K562 (cell line): Measurements from ENCODE around the gene ANKRD13B. TPM values are rescaled to one million over a fixed set of nuclear protein-coding genes. Genes with fewer than 3 reads are reported as not detected.

Source experiments
- ATF7 ChIP-seq: fragments of 450-650 bp; IDR thresholded peaks from 2 replicates; pipeline ENCODE4 v1.7.1; 2014; ENCODE audit warnings: mild to moderate bottlenecking, moderate library complexity
- BMI1 ChIP-seq: fragments of 150-350 bp; IDR thresholded peaks from 2 replicates; pipeline ENCODE4 v1.6.1; 2014; ENCODE audit warnings: low read length
- CBFB ChIP-seq: sonication (generic); formaldehyde crosslinking; IDR thresholded peaks from 2 replicates; pipeline ENCODE4 v1.4.0; 2020; ENCODE audit warnings: mild to moderate bottlenecking, missing genetic modification reagents
- CEBPB ChIP-seq: fragments of 450-650 bp; IDR thresholded peaks from 2 replicates; pipeline ENCODE4 v1.6.1; 2016; ENCODE audit warnings: missing genetic modification characterization, missing compliant biosample characterization
- E2F3 ChIP-seq: fragments of 250-450 bp; sonication (Bioruptor Pico); IDR thresholded peaks from 2 replicates; pipeline ENCODE4 v1.4.0; 2020; ENCODE audit warnings: mild to moderate bottlenecking
- FOSL1 ChIP-seq: fragments of 200-800 bp; sonication (Bioruptor generic); conservative IDR thresholded peaks from 2 replicates; pipeline ENCODE4 v1.6.1; 2016; ENCODE audit warnings: missing genetic modification characterization, missing compliant biosample characterization
- LCOR ChIP-seq: sonication (generic); formaldehyde crosslinking; IDR thresholded peaks from 2 replicates; pipeline ENCODE4 v1.8.0; 2022; ENCODE audit warnings: mild to moderate bottlenecking, missing genetic modification reagents
- MAFK ChIP-seq: IDR thresholded peaks from 2 replicates; pipeline ENCODE4 v1.6.1; 2011; ENCODE audit warnings: low read length, improper control_type of control experiment
- MCM2 ChIP-seq: fragments of 450-650 bp; IDR thresholded peaks from 2 replicates; pipeline ENCODE4 v1.6.1; 2017; ENCODE audit warnings: low read depth, mild to moderate bottlenecking
- MED1 ChIP-seq: sonication (generic); formaldehyde crosslinking; IDR thresholded peaks from 2 replicates; pipeline ENCODE4 v1.8.1; 2023; ENCODE audit warnings: missing genetic modification reagents, borderline replicate concordance
- MTA3 ChIP-seq: fragments of 450-650 bp; formaldehyde crosslinking; IDR thresholded peaks from 2 replicates; pipeline ENCODE4 v1.6.1; 2017; ENCODE audit warnings: mild to moderate bottlenecking, borderline replicate concordance
- MYC ChIP-seq, 2 experiments: fragments of 250-450 bp in 1 of 2; sonication (Bioruptor Pico) in 1 of 2; IDR thresholded peaks; 2 replicates each; pipeline versions ENCODE4 v1.5.1 to v1.6.1; 2012 to 2021; ENCODE audit warnings: low read depth in 2 of 2, borderline replicate concordance in 1 of 2, improper control_type of control experiment in 1 of 2, low read length in 1 of 2, mild to moderate bottlenecking in 1 of 2, moderate library complexity in 1 of 2
- NFE2L1 ChIP-seq: fragments of 450-650 bp; IDR thresholded peaks from 2 replicates; pipeline ENCODE4 v1.6.1; 2016; ENCODE audit warnings: missing genetic modification characterization, low read depth, mild to moderate bottlenecking, missing compliant biosample characterization, moderate library complexity, borderline replicate concordance
- NUFIP1 ChIP-seq: fragments of 450-650 bp; IDR thresholded peaks from 2 replicates; pipeline ENCODE4 v1.6.1; 2018; ENCODE audit not compliant: partially characterized antibody
- OTX1 ChIP-seq: fragments of 450-650 bp; formaldehyde crosslinking; IDR thresholded peaks from 2 replicates; pipeline ENCODE4 v1.4.0; 2022; ENCODE audit warnings: mild to moderate bottlenecking
- PCBP2 ChIP-seq: fragments of 200-400 bp; formaldehyde crosslinking; IDR thresholded peaks from 2 replicates; pipeline ENCODE4 v1.6.1; 2018; ENCODE audit warnings: low read length, low read depth, mild to moderate bottlenecking, moderate library complexity; ENCODE audit not compliant: poor library complexity, severe bottlenecking
- POLR2G ChIP-seq: fragments of 200-400 bp; formaldehyde crosslinking; IDR thresholded peaks from 2 replicates; pipeline ENCODE4 v1.6.1; 2017; ENCODE audit warnings: low read depth, mild to moderate bottlenecking, antibody characterized with exemption, low read length, moderate library complexity
- RBM34 ChIP-seq: fragments of 200-400 bp; formaldehyde crosslinking; IDR thresholded peaks from 2 replicates; pipeline ENCODE4 v1.6.1; 2018; ENCODE audit warnings: low read length, borderline replicate concordance; ENCODE audit not compliant: insufficient read depth
- RBM39 ChIP-seq: fragments of 200-400 bp; formaldehyde crosslinking; optimal IDR thresholded peaks from 2 replicates; pipeline ENCODE3; 2018; ENCODE audit warnings: low read depth, low read length
- SMAD1 ChIP-seq: fragments of 150-350 bp; IDR thresholded peaks from 2 replicates; pipeline ENCODE4 v1.6.1; 2014; ENCODE audit warnings: low read length, low read depth; ENCODE audit not compliant: partially characterized antibody
- SMARCA4 ChIP-seq: fragments of 450-650 bp; IDR thresholded peaks from 2 replicates; pipeline ENCODE4 v1.6.1; 2016
- SMARCE1 ChIP-seq: fragments of 450-650 bp; IDR thresholded peaks from 2 replicates; pipeline ENCODE4 v1.7.1; 2016; ENCODE audit warnings: mild to moderate bottlenecking
- SNIP1 ChIP-seq: fragments of 450-650 bp; IDR thresholded peaks from 2 replicates; pipeline ENCODE4 v1.7.1; 2017; ENCODE audit warnings: low read depth, mild to moderate bottlenecking
- SRSF7 ChIP-seq: fragments of 200-400 bp; formaldehyde crosslinking; optimal IDR thresholded peaks from 2 replicates; pipeline ENCODE3; 2017; ENCODE audit warnings: mild to moderate bottlenecking, low read depth, low read length
- STAT5A ChIP-seq: IDR thresholded peaks from 2 replicates; pipeline ENCODE4 v1.6.1; 2012; ENCODE audit warnings: low read length, inconsistent platforms, borderline replicate concordance
- TGIF2 ChIP-seq: sonication (generic); formaldehyde crosslinking; IDR thresholded peaks from 2 replicates; pipeline ENCODE4 v1.8.1; 2022; ENCODE audit warnings: mild to moderate bottlenecking, missing genetic modification reagents, moderate library complexity
- U2AF2 ChIP-seq: fragments of 200-400 bp; formaldehyde crosslinking; optimal IDR thresholded peaks from 2 replicates; pipeline ENCODE3; 2017; ENCODE audit warnings: low read depth, mild to moderate bottlenecking, low read length
- ZBED1 ChIP-seq: IDR thresholded peaks from 2 replicates; pipeline ENCODE4 v1.6.1; 2014
- ZNF134 ChIP-seq: fragments of 250-450 bp; sonication (Bioruptor Pico); conservative IDR thresholded peaks from 2 replicates; pipeline ENCODE4 v1.4.0; 2020
- ZNF212 ChIP-seq: fragments of 450-650 bp; formaldehyde crosslinking; IDR thresholded peaks from 2 replicates; pipeline ENCODE4 v1.4.0; 2020; ENCODE audit warnings: mild to moderate bottlenecking
- ZNF253 ChIP-seq: fragments of 250-450 bp; sonication (Bioruptor Pico); conservative IDR thresholded peaks from 2 replicates; pipeline ENCODE4 v1.6.1; 2021; ENCODE audit warnings: mild to moderate bottlenecking
- ZNF696 ChIP-seq: fragments of 250-450 bp; sonication (Bioruptor Pico); conservative IDR thresholded peaks from 2 replicates; pipeline ENCODE4 v1.4.0; 2020; ENCODE audit warnings: mild to moderate bottlenecking, moderate library complexity
- ZSCAN29 ChIP-seq: fragments of 450-650 bp; IDR thresholded peaks from 2 replicates; pipeline ENCODE4 v1.6.1; 2017
- polyA plus RNA-seq, 8 experiments: library from polyadenylated mRNA; depleted of rRNA in 4 of 8; stranded (reverse) in 5 of 8; unstranded in 3 of 8; fragments of >200 nt; fragmentation: Nextera tagmentation in 2 of 8; fragmentation: Illumina TruSeq in 1 of 8; extraction: Ambion mirVana in 2 of 8; extraction: Trizol in 1 of 8; gene quantifications; 2 replicates each; pipeline versions ENCODE4 v1.2.1 to v1.2.3, GENCODE V29; 2011 to 2014; ENCODE audit warnings: inconsistent platforms in 1 of 8, missing spikeins in 1 of 8
- total RNA-seq, 7 experiments: library from RNA; depleted of rRNA in 6 of 7; stranded (reverse); fragments of >200 nt in 6 of 7; fragmentation: Illumina TruSeq in 2 of 7; extraction: Trizol in 2 of 7; gene quantifications; 2 replicates each; pipeline versions ENCODE4 v1.2.1 to v1.2.3, GENCODE V29; 2011 to 2021; ENCODE audit warnings: low replicate concordance in 1 of 7

ANKRD13B gene
- total and polyA plus RNA-seq, 9 of the 15 experiments (the other 6 are each of a cell fraction or from before 2014, with no cell fraction given), result 0.15 to 28.1 (median 4.6) TPM

DNA sequence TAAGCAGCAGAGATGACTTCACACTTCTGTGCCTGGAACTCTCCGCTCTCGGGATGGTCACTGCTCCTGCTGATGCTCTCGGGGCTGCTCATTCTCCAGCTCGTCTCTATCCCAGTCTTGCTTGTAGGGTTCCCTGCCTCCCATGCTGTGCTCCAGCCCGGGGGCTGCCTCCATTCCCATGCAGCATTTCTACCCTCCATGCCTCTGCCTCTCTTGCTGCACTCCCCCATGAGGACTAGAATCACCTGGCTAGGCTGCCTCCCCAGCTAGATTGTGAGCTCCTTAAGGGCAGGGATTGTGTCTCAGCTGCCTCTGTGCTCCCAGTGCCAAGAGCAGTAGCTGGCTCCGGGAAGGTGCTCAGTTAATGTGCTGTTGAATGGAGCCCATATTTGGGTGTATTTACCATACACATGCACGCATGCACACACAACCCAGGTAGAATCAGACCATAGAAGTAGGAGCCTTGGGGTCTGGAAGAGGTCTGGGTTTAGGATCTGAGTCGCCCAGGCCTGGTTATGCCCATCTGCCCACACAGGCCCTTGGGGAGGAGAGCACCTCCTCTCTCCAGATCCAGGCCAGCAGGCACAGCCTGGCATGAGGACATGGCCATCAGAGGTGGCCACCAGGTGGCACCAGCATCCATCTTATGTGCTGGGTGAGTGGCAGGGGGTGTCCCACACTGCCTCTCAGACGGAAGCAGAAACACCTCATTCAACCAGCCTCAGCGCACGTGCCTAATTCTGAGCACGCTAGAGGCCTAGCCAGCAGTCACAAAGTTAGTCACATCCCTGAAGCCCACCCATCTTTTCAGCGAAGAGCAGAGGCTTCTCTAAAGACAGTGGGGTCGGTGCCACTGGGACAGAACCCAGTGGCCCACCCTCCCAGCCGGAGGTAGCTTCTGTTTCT is 12.8 kb upstream of the ANKRD13B start (continued):
- TF ChIP-seq CBFB (CRISPR knock-in tag) (no peak), MCM2 (no peak), FOSL1 (no peak), TGIF2 (CRISPR knock-in tag) (no peak), ZNF134 (CRISPR knock-in tag) (no peak), ZNF696 (no peak), SRSF7 (no peak), OTX1 (CRISPR knock-in tag) (no peak), MYC (IDR thresholded peaks at IDR 0.05; ENCODE audit: low read depth, low read length) (peak; percentile 49; the same call in 1 of the 2 replicates), MYC (CRISPR knock-in tag; IDR thresholded peaks at IDR 0.05; ENCODE audit: borderline replicate concordance, low read depth) (no peak), LCOR (CRISPR knock-in tag) (no peak), ATF7 (peak; percentile 18; the same call in 1 of the 2 replicates), STAT5A (no peak), SMARCE1 (no peak), NFE2L1 (no peak), ZBED1 (no peak), NUFIP1 (no peak), ZNF253 (CRISPR knock-in tag) (no peak), MED1 (no peak), MTA3 (no peak), U2AF2 (no peak), PCBP2 (no peak), CEBPB (no peak), SMAD1 (no peak), ZSCAN29 (no peak), RBM34 (no peak), SMARCA4 (no peak), SNIP1 (no peak), POLR2G (no peak), RBM39 (no peak), BMI1 (no peak), MAFK (no peak), E2F3 (CRISPR knock-in tag) (no peak), ZNF212 (CRISPR knock-in tag) (no peak)
